ENCODE data around the gene LENG8. TPM values are rescaled to one million over a fixed set of nuclear protein-coding genes. Genes with fewer than 3 reads are reported as not detected.

The LENG8 gene
- total and polyA plus RNA-seq, 2 experiments from 2014 or later: 42.1 to 74.3 TPM

GRCh38 chr19:54454781-54455675 lies 6.0 kb downstream of the LENG8 start:
- H3K36me3 Mint-ChIP-seq (ENCODE audit: low read depth): peaks cover 86% of the 10 kb centered on the region
- no peak for DNase-seq (ENCODE audit: low spot score)

More at GRCh38 chr19:54454781-54455675, 6.0 kb downstream of the LENG8 start:
- H3K9me2 ChIP-seq (ENCODE audit: insufficient read depth): no peaks in the 10 kb centered on the region
- no peak overlapping the region for H3K27ac ChIP-seq (ENCODE audit: low read depth)
- H3K4me3 ChIP-seq: no peak overlapping the region
- ATAC-seq: no peak
- peaks cover under 1% of the 10 kb centered on the region; the same call in 2 of the 3 replicates for H3K9me3 Mint-ChIP-seq
- TF ChIP-seq STAT1 (IDR thresholded peaks at IDR 0.05; ENCODE audit: unreplicated experiment) (no peak), ZNF114 (CRISPR knock-in tag; IDR thresholded peaks at IDR 0.05) (no peak), CTCF (conservative IDR thresholded peaks at IDR 0.05; ENCODE audit: low read depth in 2 of 2) (no peak), POLR2AphosphoS5 (IDR thresholded peaks at IDR 0.05; ENCODE audit: low read depth) (no peak), REST (IDR thresholded peaks at IDR 0.05; ENCODE audit: unreplicated experiment) (no peak), NANOG (IDR thresholded peaks at IDR 0.05; ENCODE audit: borderline replicate concordance) (no peak), JUNB (IDR thresholded peaks at IDR 0.05; ENCODE audit: unreplicated experiment) (no peak), ZNF462 (CRISPR knock-in tag; IDR thresholded peaks at IDR 0.05) (no peak), EZH2phosphoT487 (IDR thresholded peaks at IDR 0.05; ENCODE audit: unreplicated experiment) (no peak), CREB1 (CRISPR knock-in tag; IDR thresholded peaks at IDR 0.05; ENCODE audit: low read depth) (no peak), EZH2 (IDR thresholded peaks at IDR 0.05; ENCODE audit: low read depth, unreplicated experiment) (no peak), ZNF331 (CRISPR knock-in tag; IDR thresholded peaks at IDR 0.05; ENCODE audit: low read depth) (no peak), ETS1 (IDR thresholded peaks at IDR 0.05) (no peak)
- H3K27ac Mint-ChIP-seq: no peak overlapping the region
- H4K20me1 ChIP-seq (replicated peaks; ENCODE audit: insufficient read depth): peaks cover 31% of the 10 kb centered on the region
- H3K4me2 ChIP-seq: no peak overlapping the region
- H3K27me3 ChIP-seq (ENCODE audit: insufficient read depth): no peaks in the 10 kb centered on the region
- H3K4me1 ChIP-seq (ENCODE audit: insufficient read depth): peaks cover 6% of the 10 kb centered on the region
- no peak overlapping the region for H2AFZ ChIP-seq
- H3F3A ChIP-seq (replicated peaks; ENCODE audit: low read depth): no peaks in the 10 kb centered on the region
- peaks cover 43% of the 10 kb centered on the region for H3K36me3 ChIP-seq (ENCODE audit: insufficient read depth)
- peaks cover 12% of the 10 kb centered on the region for H3K4me1 Mint-ChIP-seq
- peaks cover 31% of the 10 kb centered on the region for H3K79me2 ChIP-seq (replicated peaks; ENCODE audit: insufficient read depth)
- H3K4me3 Mint-ChIP-seq: no peak overlapping the region
- peaks cover 7% of the 10 kb centered on the region for H3K27me3 Mint-ChIP-seq (ENCODE audit: insufficient read depth, low read depth, poor library complexity)

All from GM23338 (cell line).